HEK293T (cell line): ENCODE measurements around the gene SETD2.
"Not testable (repeated sequence)": the region's sequence is repeated elsewhere in the genome, so short reads cannot be mapped to it uniquely, and the experiment has no call there.

ENCODE experiments used
- CTCF ChIA-PET: fragments of 350-600 bp; formaldehyde crosslinking; extraction: SDS; loops from one replicate; lab custom pipeline; 2021; ENCODE audit warnings: antibody characterized with exemption, inconsistent platforms; lab: Yijun Ruan, JAX
- POLR2A ChIA-PET: fragments of 350-600 bp; formaldehyde crosslinking; extraction: SDS; loops from one replicate; lab custom pipeline; 2020; ENCODE audit warnings: antibody characterized with exemption, inconsistent platforms; lab: Yijun Ruan, JAX
- DNase-seq: peaks from one replicate; pipeline ENCODE4 v3.0.0; 2012; ENCODE audit warnings: mixed read lengths; ENCODE audit errors: extremely low spot score
- ARNT ChIP-seq: fragments of 450-650 bp; IDR thresholded peaks from 2 replicates; pipeline ENCODE4 v1.6.1; 2017; ENCODE audit warnings: mild to moderate bottlenecking
- BHLHE40 ChIP-seq: fragments of 450-650 bp; IDR thresholded peaks from 2 replicates; pipeline ENCODE4 v1.6.1; 2016; ENCODE audit warnings: mild to moderate bottlenecking, moderate library complexity, borderline replicate concordance
- CTBP1 ChIP-seq: fragments of 450-650 bp; IDR thresholded peaks from 2 replicates; pipeline ENCODE4 v1.6.1; 2016; ENCODE audit warnings: borderline replicate concordance
- ELF4 ChIP-seq: fragments of 450-650 bp; IDR thresholded peaks from 2 replicates; pipeline ENCODE4 v1.6.1; 2017; ENCODE audit warnings: antibody characterized with exemption
- FOXA1 ChIP-seq: fragments of 450-650 bp; IDR thresholded peaks from 2 replicates; pipeline ENCODE4 v1.6.1; 2016; ENCODE audit warnings: mild to moderate bottlenecking
- FOXK2 ChIP-seq: fragments of 450-650 bp; IDR thresholded peaks from 2 replicates; pipeline ENCODE4 v1.6.1; 2016; ENCODE audit warnings: mild to moderate bottlenecking
- FOXM1 ChIP-seq: fragments of 450-650 bp; IDR thresholded peaks from 2 replicates; pipeline ENCODE4 v1.6.1; 2017; ENCODE audit warnings: mild to moderate bottlenecking, borderline replicate concordance
- HDGF ChIP-seq: fragments of 450-650 bp; IDR thresholded peaks from 2 replicates; pipeline ENCODE4 v1.6.1; 2017; ENCODE audit warnings: antibody characterized with exemption, borderline replicate concordance
- L3MBTL2 ChIP-seq: fragments of 450-650 bp; conservative IDR thresholded peaks from 2 replicates; pipeline ENCODE4 v1.6.1; 2016; ENCODE audit warnings: mild to moderate bottlenecking
- LEF1 ChIP-seq: fragments of 450-650 bp; IDR thresholded peaks from 2 replicates; pipeline ENCODE4 v1.6.1; 2017; ENCODE audit warnings: mild to moderate bottlenecking, borderline replicate concordance
- NFRKB ChIP-seq: fragments of 450-650 bp; IDR thresholded peaks from 2 replicates; pipeline ENCODE4 v1.6.1; 2016; ENCODE audit warnings: mild to moderate bottlenecking, moderate library complexity
- SP1 ChIP-seq: fragments of 450-650 bp; IDR thresholded peaks from 2 replicates; pipeline ENCODE4 v1.6.1; 2017
- SUZ12 ChIP-seq: fragments of 450-650 bp; IDR thresholded peaks from 2 replicates; pipeline ENCODE4 v1.6.1; 2016; ENCODE audit warnings: mild to moderate bottlenecking
- TARDBP ChIP-seq: fragments of 450-650 bp; IDR thresholded peaks from 2 replicates; pipeline ENCODE4 v1.6.1; 2016
- ZNF384 ChIP-seq: fragments of 450-650 bp; IDR thresholded peaks from 2 replicates; pipeline ENCODE4 v1.6.1; 2016
- TF ChIP-seq, protein P1 (sequence below): fragments of 450-650 bp; IDR thresholded peaks from 2 replicates; pipeline ENCODE4 v1.6.1; 2016

The SETD2 gene

DNA sequence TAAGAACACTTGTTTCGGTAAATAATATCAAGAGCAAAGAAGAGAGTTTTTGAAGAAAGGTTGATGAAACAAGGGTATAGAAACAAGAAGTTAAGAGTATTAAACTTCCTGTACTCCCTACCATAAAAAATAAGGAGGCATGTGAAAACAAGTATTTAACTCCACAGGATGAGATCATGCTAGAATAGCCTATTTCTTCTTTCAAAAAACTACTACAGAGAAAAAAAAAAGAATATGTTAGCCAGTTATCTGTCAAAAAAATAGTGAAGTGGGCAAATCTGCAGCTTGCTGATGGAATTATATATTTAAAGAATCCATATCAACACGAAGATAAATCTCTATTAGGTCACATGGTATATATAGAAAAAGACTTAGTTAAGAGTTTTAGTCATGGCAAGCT, 33.4 kb downstream of the SETD2 start:
- CTCF ChIA-PET: no interaction called here
- POLR2A ChIA-PET: no interaction called here
- DNase-seq: no peak
- no peak for TF ChIP-seq BHLHE40
- TF ChIP-seq ZNF384: no peak
- TF ChIP-seq SUZ12: no peak

- CTCF ChIA-PET: no interaction called here
These were observed 35.8 kb downstream of the SETD2 start for GRCh38 chr3:47128137-47128536.

GRCh38 chr3:47123857-47124256, 40.1 kb downstream of the SETD2 start:
- ChIA-PET CTCF (interaction anchor here (0.5 kb wide), 1 partner anchor 96 kb away, joined by 3 read pairs; no protein-coding TSS in a partner anchor), POLR2A (no interaction called here)
- TF ChIP-seq NFRKB (no peak), FOXA1 (no peak), ZNF384 (no peak), L3MBTL2 (no peak), TARDBP (no peak), CTBP1 (no peak), ELF4 (no peak), FOXK2 (no peak), LEF1 (no peak), HDGF (no peak)

More at GRCh38 chr3:47128137-47128536, 35.8 kb downstream of the SETD2 start:
- DNase-seq: no peak
- TF ChIP-seq FOXA1: no peak
- TF ChIP-seq ELF4: no peak
- no peak for TF ChIP-seq FOXM1
- POLR2A ChIA-PET: no interaction called here

GRCh38 chr3:47121409-47121808, 42.5 kb downstream of the SETD2 start:
- no peak for DNase-seq
- no peak for TF ChIP-seq SUZ12
- no peak for TF ChIP-seq L3MBTL2
- no peak for TF ChIP-seq NFRKB
- no peak for TF ChIP-seq CTBP1
- no peak for TF ChIP-seq FOXK2
- no peak for TF ChIP-seq ZNF384
- no peak for TF ChIP-seq HDGF
- TF ChIP-seq FOXM1: no peak
- no peak for TF ChIP-seq ELF4
- no peak for TF ChIP-seq ARNT
- TF ChIP-seq LEF1: no peak
- TF ChIP-seq SP1: no peak
- TF ChIP-seq, protein P1, sequence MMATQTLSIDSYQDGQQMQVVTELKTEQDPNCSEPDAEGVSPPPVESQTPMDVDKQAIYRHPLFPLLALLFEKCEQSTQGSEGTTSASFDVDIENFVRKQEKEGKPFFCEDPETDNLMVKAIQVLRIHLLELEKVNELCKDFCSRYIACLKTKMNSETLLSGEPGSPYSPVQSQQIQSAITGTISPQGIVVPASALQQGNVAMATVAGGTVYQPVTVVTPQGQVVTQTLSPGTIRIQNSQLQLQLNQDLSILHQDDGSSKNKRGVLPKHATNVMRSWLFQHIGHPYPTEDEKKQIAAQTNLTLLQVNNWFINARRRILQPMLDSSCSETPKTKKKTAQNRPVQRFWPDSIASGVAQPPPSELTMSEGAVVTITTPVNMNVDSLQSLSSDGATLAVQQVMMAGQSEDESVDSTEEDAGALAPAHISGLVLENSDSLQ: no peak
- TF ChIP-seq FOXA1: no peak
- TF ChIP-seq TARDBP: no peak
- CTCF ChIA-PET: no interaction called here
- POLR2A ChIA-PET: no interaction called here

More at GRCh38 chr3:47123857-47124256, 40.1 kb downstream of the SETD2 start:
- no peak for DNase-seq

DNA sequence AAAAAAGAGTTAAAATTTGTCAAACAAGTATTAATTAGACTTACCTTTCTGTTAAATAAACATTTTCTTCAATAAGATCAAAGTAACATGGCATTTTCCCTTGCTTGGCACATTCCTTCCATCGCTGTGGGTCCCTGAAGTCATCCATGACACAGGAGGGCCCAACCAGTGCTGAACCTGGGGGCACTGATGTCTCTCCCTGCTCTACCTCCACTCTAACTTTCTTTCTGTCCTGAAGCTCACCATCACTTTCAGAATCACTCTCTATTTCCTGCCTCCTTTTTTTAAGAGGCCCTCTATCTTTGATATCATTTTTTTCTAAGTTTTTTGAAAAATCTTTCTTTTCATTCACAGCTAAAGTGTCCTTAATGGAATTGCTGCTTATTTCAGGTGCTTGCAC, 43.8 kb downstream of the SETD2 start:
- TF ChIP-seq SUZ12 (no peak), L3MBTL2 (no peak), TARDBP (no peak), LEF1 (no peak), ZNF384 (no peak), SP1 (no peak), FOXK2 (no peak), ELF4 (no peak), HDGF (no peak), CTBP1 (no peak), FOXA1 (no peak)
- TF ChIP-seq, protein P1: no peak
- CTCF ChIA-PET: no interaction called here
- DNase-seq: no peak
- POLR2A ChIA-PET: no interaction called here

GRCh38 chr3:47119387-47119786, 44.5 kb downstream of the SETD2 start:
- CTCF ChIA-PET, DNase-seq, POLR2A ChIA-PET: not testable (repeated sequence)

DNA sequence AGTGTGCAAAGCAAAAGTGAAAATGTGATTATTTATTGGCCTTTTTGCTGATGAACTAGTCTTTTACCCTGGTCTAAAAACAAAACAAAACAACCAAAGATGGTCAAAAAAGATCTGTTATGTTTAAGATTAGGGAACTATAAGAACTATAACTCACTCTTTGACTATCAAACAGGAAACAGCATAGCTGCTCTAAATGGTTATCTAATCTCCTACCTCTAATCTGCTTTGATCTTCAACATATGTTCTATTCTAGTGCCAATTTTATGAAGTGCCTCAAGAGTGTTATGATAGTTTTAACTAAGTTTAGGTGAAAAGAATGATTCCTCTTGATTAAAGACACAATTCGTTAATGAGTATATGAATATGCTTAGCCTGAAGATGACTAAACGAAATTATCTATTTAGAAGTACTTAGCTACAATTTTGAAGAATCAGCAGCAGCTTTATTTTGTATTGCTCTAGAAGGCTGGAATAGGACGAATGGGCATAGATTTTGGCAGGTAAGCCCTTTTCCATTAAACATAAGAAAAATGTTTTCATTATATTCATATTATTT, 46.0 kb downstream of the SETD2 start:
- POLR2A ChIA-PET: no interaction called here
- TF ChIP-seq BHLHE40 (no peak), ARNT (no peak), SP1 (no peak), TARDBP (no peak), CTBP1 (no peak), L3MBTL2 (no peak), FOXM1 (no peak), HDGF (no peak), ELF4 (no peak), SUZ12 (no peak), ZNF384 (no peak), FOXA1 (no peak), LEF1 (no peak), FOXK2 (no peak), NFRKB (no peak)
- TF ChIP-seq, protein P1: no peak
- CTCF ChIA-PET: interaction anchor here (0.6 to 0.9 kb wide), 2 partner anchors 15 to 1222 kb away, joined by 3 read pairs; no protein-coding TSS in a partner anchor

GRCh38 chr3:47115524-47115923, 48.4 kb downstream of the SETD2 start:
- ChIA-PET CTCF (interaction anchor here (0.6 kb wide), 1 partner anchor 954 kb away, joined by 4 read pairs; no protein-coding TSS in a partner anchor), POLR2A (interaction anchor here (1.4 kb wide), 1 partner anchor 48 kb away, joined by 3 read pairs; the partner anchor contains the start of gene SETD2)
- not testable (repeated sequence) for DNase-seq

More for the DNA sequence above, 46.0 kb downstream of the SETD2 start:
- DNase-seq: no peak
